GM18868 (cell line): ENCODE results near the gene TCEANC.
A peak's percentile ranks its signal among the peaks of the same experiment; 100 is the strongest.
"Not testable (repeated sequence)": the region's sequence is repeated elsewhere in the genome, so short reads cannot be mapped to it uniquely, and the experiment has no call there.

Source experiments
- ATAC-seq: cut with Tn5 transposase; IDR thresholded peaks from one replicate; pipeline ENCODE4 v1.9.1; 2021; ENCODE audit warnings: mild to moderate bottlenecking, moderate library complexity; ENCODE audit not compliant: unreplicated experiment

The TCEANC gene

DNA sequence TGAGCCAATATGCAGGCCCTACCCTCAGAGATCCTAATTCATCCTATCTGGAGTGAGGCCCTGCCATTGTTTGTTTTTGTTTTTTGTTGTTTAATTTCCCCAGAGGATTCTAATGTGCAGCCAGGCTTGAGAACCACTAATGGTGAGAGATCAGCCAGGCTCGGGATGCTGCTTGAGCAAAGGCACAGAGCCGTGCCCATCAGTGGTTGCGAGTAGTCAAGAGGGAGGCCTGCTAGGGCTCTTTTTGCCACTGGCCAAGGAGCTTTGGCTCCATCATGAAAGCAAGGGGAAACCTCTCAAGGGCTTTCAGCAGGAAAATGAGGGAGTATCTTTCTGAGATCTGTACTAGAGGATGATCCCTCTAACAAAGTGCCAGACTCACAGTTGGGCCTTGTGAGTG is 2.7 kb downstream of the TCEANC start:
- no peak for ATAC-seq

DNA sequence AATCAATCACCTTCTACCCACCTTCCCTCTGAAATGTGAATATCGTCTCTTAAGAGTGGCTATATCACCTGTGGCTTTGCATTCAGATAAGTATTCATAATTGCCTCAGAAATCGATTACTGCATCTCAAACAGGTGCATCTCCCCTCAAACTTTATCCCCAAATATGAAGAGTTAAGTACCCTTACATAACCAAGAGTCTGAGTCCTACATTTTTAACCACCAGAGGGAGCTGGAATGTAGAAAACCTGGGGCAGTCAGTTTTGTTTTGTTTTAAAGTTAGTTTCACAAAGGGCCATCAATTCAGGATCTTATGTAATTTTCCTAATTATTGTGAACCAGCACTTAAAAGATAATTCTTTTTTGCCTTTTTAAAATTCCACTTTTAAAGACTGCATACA is 5.7 kb downstream of the TCEANC start:
- no peak for ATAC-seq

DNA sequence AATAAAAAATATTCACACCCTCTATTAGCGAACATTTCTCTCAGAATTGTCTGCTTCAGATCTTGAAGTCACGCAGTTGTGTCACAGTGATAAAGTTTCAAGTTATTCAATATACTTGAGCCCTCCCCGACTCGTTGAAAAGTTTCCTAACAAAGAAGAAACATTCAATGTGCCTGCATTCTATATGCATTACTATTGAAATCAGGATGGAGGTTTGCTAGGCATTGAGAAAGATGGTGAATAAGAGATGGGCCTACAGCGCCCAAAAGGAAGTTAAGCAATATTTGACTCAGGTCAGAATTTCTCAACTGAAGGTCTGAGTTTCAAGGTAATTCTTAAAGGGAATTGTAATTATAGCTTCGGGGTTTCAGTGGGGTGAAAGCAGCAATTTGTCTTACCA is 6.1 kb downstream of the TCEANC start:
- ATAC-seq: no peak

DNA sequence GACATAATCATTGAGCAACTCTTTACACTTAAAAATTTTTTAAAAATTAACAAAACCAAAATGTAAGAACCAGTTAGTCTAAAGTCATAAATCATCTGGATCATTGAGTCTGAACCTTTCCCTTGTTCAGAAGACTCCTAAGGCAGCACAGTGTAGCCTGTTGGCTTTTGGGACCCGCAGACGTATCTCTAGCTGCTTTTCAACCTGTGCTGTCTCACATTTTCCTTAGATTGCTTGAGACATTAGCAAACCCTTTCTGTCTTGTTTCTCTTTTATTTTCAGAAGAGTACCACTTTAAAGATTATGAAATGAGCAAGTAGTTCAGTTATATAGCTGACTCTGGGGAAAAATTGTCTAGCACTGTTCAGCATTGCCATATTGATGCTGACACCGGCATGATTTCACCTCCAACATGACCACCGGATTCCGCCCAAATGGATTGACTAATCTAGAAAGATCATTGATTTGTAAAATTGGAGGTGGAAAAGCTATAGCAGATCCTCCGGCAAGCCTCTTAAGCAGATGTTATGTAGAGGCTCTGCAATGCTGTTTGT is 8.9 kb downstream of the TCEANC start:
- no peak for ATAC-seq

DNA sequence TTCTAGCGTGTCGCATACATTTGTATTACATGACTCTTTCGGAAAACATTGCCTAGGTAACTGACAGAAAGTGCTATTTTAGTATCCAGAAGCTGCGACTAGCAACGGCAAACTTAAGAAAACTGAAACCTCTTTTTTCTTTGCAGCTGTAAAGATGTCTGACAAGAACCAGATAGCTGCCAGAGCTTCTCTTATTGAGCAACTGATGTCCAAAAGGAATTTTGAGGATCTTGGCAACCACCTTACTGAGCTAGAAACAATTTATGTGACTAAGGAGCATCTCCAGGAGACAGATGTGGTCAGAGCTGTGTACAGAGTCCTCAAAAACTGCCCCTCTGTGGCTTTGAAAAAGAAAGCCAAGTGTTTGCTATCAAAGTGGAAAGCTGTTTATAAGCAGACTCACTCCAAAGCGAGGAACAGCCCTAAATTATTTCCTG is 9.4 kb downstream of the TCEANC start:
- no peak for ATAC-seq

DNA sequence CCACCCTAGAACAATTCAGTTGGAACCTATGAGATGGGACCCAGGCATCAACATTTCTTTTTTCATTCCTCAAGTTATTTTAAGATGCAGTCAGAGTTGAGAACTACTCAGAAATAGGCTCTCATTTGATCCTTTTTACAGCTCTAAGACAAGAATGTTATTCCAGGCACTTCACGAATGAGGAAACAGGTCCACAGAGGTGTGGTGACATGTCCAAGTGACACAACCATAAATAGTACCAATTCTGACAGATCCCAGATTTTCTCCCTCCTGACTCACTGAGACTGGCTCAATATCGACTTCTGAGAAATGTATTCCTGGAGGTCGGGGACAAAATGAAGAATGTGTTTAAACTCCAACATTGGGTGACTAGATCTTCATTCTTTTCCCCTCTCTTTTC is 11.1 kb downstream of the TCEANC start:
- ATAC-seq: no peak

DNA sequence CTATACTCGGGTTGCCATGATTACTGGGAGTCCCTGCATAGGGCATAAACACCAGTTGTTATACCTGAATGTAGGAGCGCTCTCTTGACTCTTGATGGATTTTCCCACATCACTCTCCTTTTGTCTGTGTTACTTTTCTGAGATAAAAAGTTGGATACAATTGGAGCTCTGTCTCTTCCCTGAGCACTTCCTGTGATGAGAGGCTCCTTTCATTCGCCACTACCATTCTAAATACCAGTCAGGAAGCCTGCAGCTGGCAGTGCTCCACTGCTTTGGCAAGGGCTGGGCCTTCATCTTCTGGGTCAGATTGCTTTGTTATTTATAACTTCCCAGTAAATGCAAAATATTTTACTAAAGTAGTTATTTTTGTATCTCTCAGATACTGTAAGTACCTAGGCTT is 13.9 kb downstream of the TCEANC start:
- ATAC-seq: no peak

DNA sequence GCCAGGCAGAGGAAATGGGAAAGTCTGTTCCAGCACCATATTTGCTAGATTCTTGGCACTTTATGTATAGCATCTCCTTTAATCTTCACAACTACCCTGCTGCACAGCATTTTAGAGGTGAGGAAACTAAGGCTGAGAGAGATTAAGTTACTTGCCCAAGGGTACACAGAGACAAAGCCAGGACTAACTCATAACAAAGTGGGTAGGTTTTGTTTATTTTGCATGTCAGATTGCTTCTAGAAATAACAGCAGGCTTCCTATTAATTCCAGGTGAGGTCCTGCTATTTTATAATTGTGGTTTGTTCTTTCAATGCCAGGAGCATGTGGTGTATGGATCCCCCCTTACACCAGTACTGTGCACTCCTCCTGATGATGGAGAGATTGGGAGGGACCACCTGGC is 15.0 kb downstream of the TCEANC start:
- ATAC-seq: no peak

DNA sequence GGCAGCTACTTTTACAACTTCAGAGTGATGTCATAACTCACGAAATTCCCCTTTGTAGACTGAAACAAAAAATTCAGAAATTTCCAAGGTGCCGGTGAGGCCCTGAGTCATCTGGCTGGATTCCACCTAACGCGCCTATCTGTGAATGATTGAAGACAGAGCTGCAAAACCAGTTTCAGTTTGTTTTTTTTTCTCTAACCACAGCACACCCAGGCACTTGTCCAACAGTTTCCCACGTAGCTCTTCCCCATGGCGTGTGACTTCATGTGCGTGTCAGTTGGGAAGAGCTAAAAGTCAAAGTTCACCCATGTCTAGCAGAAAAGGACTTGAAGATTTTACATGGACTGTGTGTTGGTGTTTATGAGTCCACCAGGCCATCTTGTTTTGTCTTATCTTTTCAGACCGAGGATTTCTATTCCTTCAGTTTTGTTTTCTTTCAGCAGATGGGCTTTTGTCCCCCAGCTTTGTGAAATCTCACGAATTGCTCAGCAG is 16.4 kb downstream of the TCEANC start:
- ATAC-seq: peak; percentile 74

DNA sequence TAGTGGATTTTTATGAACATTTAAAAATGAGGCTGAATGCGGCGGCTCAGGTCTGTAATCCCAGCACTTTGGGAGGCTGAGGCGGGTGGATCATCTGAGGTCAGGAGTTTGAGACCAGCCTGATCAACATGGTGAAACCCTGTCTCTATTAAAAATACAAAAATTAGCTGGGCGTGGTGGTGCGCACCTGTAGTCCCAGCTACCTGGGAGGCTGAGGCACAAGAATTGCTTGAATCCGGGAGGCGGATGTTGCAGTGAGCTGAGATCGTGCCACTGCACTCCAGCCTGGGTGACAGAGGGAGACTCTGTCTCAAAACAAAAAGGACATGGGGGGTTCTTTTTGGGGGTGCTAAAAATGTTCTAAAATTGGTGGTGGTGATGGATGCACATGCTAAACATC is 16.8 kb downstream of the TCEANC start:
- not testable (repeated sequence) for ATAC-seq

DNA sequence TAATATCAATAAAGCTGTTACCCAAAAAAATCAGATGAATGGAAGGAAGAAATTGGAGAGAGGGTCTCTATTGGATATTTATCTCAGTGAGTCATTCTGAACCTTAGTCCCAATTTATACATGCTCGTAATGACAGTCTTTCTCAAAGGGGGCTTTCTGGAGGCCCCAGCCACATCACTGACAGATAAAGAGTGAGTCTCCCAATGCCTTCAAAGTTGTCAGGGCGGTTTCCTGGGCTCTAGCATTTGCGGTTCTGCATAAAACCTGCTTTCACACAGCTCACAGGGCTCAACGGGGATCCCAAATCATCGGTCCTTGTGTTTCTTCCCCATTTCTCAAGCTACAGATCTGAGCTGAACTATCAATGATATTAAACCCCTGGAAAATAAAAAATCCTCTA is 17.3 kb downstream of the TCEANC start:
- ATAC-seq: peak; percentile 40

DNA sequence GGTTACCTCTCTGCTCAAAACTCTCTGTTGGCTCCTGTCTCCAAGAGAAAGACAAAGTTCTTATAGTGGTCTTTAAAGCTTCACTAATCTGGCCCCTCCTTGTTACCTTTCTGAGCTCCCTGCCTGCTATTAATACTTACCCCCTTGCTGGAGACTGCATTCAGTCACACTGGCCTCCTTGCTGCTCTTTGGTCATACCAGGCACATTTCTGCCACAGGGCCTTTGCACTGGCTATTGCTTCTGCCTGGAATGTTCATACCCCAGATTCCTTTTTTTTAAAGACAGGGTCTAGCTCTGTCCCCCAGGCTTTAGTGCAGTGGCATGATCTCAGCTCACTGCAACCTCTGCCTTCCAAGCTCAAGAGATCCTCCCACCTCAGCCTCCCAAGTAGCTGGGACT is 20.1 kb downstream of the TCEANC start:
- ATAC-seq: no peak

DNA sequence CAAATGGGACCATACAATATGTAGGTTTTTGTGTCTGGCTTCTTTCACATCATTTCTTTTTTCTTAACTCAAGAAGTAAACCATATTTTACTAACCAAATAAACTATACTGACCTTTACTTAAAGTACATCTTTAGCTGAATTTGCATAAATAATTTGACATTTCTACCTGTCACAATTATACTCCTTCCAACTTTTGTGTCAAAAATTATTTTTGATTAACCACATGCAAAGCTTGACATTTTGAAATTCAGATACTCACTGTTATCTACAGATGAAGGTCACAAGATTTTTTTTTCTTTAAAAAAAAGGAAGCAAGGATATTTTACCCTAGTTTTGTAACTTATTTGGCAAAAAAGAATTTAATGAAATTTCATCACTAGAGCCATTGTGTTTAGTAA is 23.9 kb downstream of the TCEANC start:
- no peak for ATAC-seq

DNA sequence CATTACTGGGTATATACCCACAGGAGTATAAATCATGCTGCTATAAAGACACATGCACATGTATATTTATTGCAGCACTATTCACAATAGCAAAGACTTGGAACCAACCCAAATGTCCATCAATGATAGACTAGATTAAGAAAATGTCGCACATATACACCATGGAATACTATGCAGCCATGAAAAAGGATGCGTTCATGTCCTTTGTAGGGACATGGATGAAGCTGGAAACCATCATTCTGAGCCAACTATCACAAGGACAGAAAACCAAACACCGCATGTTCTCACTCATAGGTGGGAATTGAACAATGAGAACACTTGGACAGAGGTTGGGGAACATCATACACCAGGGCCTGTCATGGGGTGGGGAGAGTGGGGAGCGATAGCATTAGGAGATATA is 26.8 kb downstream of the TCEANC start:
- not testable (repeated sequence) for ATAC-seq

DNA sequence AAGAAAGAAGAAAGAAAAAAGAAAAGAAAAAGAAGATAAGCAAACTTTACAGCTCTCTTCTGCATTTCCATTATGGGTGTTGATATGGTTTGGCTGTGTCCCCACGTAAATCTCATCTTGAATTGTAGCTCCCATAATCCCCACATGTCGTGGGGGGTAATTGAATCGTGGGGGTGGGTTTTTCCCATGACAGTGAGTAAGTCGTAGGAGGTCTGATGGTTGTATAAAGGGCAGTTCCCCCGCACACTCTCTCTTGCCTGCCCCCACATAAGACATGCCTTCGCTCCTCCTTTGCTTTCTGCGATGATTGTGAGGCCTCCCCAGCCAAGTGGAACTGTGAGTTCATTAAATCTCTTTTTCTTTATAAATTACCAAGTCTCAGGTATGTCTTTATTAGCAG is 28.7 kb downstream of the TCEANC start:
- no peak for ATAC-seq

DNA sequence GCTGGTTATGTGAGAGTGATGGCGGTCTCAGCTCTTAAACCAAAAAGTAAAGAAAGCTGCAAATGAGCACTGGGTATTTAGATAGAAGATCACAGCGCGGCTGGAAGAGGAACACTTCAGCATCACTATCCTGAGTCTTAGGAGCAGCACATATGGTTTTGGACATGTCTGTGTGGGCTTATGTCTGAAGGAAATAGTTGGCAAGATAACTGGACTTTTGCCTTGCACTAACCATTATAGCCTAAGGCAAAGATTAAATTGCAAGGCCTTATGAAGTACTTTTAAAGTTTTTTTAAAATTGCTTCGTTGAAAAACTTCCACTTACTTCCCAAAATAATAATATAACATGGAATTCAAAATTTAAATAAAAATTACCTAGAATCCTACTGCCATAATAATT is 31.4 kb downstream of the TCEANC start:
- ATAC-seq: no peak

DNA sequence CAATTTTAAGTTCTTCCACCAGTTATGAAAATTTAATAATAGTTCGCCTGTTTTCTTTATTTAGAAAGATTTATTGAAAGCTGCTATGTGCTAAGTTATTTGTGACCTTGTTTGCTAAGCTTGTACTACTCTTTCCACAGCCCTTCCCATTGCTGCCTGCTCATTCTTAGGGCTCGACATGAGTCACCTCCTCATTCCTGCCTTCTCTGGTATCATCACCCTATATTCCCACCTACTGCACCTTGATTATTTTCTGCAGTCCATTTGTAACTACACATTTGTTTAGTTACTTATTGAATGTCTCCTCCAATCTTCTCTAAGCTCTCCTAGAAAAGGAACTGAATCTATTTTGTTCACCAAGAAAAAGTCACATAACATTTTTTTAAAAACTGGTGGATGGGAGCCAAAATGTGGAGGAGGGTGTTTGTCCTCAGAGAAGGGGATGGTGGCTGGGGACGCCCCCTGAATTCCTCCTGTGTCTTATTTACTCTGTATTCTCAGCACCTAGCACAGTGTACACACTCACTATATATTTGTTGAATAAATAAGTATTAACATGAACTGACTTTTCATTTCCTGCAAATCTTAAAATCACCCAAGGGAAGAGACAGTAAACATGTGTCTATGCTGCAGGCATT is 32.3 kb downstream of the TCEANC start:
- no peak for ATAC-seq

DNA sequence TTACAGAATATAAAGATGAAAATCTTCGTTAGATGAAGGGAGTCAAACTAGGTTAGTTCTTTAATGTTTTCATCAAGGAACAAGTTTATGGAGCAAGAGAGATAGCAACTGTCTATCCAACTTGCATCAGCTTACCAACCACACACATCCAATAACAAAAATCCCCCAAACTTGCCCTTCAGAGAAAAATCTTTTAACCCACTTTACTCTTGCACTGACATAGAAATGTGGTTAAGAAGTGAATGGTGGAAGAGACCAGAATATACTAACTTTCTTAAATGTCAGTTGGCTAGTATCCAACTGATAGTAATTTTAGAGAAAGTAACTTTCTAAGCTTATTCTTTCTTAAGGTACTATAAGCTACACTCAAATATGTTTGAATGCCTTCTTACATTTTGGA is 34.3 kb downstream of the TCEANC start:
- no peak for ATAC-seq

DNA sequence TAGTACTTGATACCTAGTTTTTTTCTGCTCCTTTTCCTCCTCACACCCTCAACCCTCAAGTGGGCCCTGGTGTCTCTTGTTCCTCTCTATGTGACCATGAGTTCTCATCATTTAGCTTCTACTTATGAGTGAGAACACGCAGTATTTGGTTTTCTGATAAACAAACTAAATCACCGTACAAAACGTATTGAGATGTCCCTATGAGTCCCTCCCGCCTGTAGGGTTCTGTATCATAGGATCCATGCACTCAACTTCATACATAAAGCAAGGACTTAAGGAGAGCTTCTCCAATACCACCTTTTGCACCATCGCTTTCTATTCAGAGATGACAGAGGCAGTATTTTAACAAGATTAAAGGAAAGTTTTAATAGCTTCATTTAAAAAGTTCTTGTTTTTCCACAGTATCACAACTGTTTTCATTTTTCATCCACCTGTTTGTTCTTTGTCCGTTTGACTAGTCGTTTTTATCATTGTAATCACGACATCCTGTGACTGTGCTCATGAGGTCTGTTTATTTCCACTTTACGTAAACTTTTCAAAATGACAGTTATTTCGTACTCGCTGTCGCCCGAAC is 35.5 kb downstream of the TCEANC start:
- ATAC-seq: no peak

DNA sequence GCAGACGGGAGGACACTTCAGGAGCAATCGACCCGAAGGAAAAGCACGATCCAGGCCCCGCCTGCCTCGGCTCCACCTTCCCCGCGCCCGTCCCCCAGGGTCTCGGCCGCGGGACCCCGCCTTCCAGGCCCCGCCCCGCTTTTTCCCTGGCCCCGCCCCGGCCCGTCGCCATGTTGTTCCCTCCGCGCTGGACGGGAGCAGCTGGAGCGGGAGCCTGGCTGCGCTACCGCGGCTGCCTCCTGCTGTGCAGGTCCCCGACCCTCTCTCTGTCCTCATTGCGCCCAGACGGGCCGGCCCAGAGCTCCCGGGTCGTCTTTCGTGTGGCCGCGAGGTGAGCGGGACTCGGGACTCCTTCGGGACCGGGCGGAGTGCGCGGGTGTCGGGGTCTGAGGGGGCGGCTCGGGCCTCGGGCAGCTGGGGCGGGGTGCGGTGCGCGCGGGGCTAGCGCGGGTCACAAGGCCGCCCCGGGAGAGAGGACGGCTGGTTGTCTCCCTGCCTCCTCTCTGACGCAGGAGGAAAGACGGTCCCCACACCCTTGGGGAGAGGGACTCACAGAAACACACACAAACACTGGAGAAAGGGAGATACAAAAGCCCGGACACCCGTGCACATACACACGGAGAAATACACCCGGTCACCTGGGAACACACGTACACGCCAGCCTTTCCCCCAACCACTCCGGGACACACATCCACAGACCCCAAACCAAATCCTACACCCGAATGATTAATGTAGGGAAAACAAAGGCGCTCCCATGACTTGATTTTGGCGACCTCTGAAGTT is 36.2 kb downstream of the TCEANC start, which contains the start of gene RAB9A:
Gene RAB9A (plus strand): TSS at position 171 of the 783 bp plus-strand sequence. CDS start 19,619 bp downstream, outside the sequence.
- peak; percentile 61 for ATAC-seq

DNA sequence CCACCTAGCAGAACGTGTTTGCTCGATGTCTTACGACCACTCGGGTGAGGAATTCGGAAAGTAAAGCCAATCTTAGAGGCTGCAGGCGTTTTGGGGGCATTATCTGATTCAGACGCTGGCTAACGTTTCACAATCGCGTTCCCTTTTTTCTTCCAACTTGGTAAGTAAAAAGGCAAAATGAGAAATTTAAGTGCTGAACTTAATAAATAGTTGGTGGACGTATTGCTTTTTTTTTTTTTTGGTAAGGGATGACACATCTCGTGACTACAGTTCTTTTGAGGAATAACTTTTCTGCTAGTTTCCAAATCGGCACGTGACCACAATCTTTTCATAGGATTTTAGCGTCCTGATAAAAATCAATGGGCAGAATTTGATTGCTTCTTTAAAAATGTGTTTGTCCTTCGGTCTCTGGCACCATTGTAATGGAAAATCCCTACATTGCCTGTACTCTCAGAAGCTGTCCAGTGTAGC is 36.8 kb downstream of the TCEANC start:
- ATAC-seq: no peak

DNA sequence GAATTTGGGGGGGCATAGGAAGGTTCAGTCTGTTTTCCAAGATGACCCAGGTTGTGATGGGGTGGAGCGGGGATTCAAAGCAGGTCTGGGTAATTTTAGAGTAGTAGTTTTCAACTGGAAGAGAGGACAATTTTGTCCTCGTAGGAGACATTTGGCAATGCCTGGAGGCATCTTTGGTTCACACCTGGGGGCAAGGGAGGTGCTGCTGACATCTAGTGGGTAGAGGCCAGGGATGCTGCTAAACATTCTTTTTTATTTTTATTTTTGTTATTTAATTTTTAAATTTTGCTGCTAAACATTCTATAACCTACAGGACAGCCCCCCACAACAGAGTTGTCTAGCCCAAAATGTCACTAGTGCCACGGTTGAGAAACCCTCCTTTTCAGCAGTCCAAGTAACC is 37.9 kb downstream of the TCEANC start:
- ATAC-seq: no peak
